CD14-positive monocyte (primary cell): ENCODE data around the gene ACP1. TPM values are rescaled to one million over a fixed set of nuclear protein-coding genes. Genes with fewer than 3 reads are reported as not detected.

Source experiments
- DNase-seq, 3 donors: peaks; one replicate each; pipeline ENCODE4 v3.0.0-alpha.2; 2011 to 2022
- H2AFZ ChIP-seq: 2 replicates; pipeline ENCODE4 v1.6.0; 2012; ENCODE audit warnings: mild to moderate bottlenecking, low read depth, low read length, inconsistent platforms; ENCODE audit not compliant: insufficient read depth, poor library complexity, severe bottlenecking
- H3K27ac ChIP-seq, 2 donors: 1 replicate in 1 of 2; 2 replicates in 1 of 2; pipeline ENCODE4 v1.5.1; 2012 to 2013; ENCODE audit warnings: low read length in 2 of 2, control low read depth in 1 of 2, inconsistent platforms in 1 of 2, low read depth in 1 of 2, mild to moderate bottlenecking in 1 of 2
- H3K27me3 ChIP-seq, 2 donors: one replicate each; pipeline versions ENCODE4 v1.6.0 to v1.6.1; 2011 to 2013; ENCODE audit warnings: low read length in 2 of 2; ENCODE audit not compliant: control insufficient read depth in 2 of 2, insufficient read depth in 2 of 2
- H3K36me3 ChIP-seq, 2 donors: replicated peaks in 1 of 2; 1 replicate in 1 of 2; 2 replicates in 1 of 2; pipeline versions ENCODE4 v1.5.1 to v1.6.1; 2012 to 2013; ENCODE audit warnings: low read length in 2 of 2, control low read depth in 1 of 2, inconsistent platforms in 1 of 2, mild to moderate bottlenecking in 1 of 2; ENCODE audit not compliant: insufficient read depth in 2 of 2, control insufficient read depth in 1 of 2
- H3K4me1 ChIP-seq, 2 donors: 1 replicate in 1 of 2; 2 replicates in 1 of 2; pipeline versions ENCODE4 v1.5.1 to v1.6.1; 2012 to 2013; ENCODE audit warnings: low read length in 2 of 2, control low read depth in 1 of 2, inconsistent platforms in 1 of 2, mild to moderate bottlenecking in 1 of 2, moderate library complexity in 1 of 2; ENCODE audit not compliant: insufficient read depth in 2 of 2, control insufficient read depth in 1 of 2
- H3K4me2 ChIP-seq: replicated peaks from 2 replicates; pipeline ENCODE3; 2012; ENCODE audit warnings: low read length, moderate library complexity, mild to moderate bottlenecking; ENCODE audit not compliant: poor library complexity, severe bottlenecking; ENCODE audit errors: extremely low read depth
- H3K4me3 ChIP-seq, 3 experiments: fragments of 200-600 bp in 1 of 3; sonication (generic) in 1 of 3; replicated peaks in 1 of 3; 1 replicate in 2 of 3; 2 replicates in 1 of 3; pipeline ENCODE4 v1.5.1; 2011 to 2013; ENCODE audit warnings: low read length in 3 of 3, mild to moderate bottlenecking in 3 of 3, control low read depth in 2 of 3, low read depth in 2 of 3, inconsistent platforms in 1 of 3, moderate library complexity in 1 of 3
- H3K79me2 ChIP-seq: 2 replicates; pipeline ENCODE4 v1.6.0; 2012; ENCODE audit warnings: mild to moderate bottlenecking, control low read depth, inconsistent platforms, low read length, moderate library complexity; ENCODE audit not compliant: insufficient read depth
- H3K9ac ChIP-seq: 2 replicates; pipeline ENCODE4 v1.6.0; 2017; ENCODE audit warnings: low read length, mild to moderate bottlenecking; ENCODE audit not compliant: insufficient read depth, poor library complexity, severe bottlenecking
- H3K9me3 ChIP-seq, 2 donors: replicated peaks in 1 of 2; 1 replicate in 1 of 2; 2 replicates in 1 of 2; pipeline versions ENCODE4 v1.5.1 to v1.6.1; 2012 to 2013; ENCODE audit warnings: low read length in 2 of 2, control low read depth in 1 of 2; ENCODE audit not compliant: control insufficient read depth in 1 of 2, insufficient read depth in 1 of 2
- H4K20me1 ChIP-seq: 2 replicates; pipeline ENCODE4 v1.6.0; 2012; ENCODE audit warnings: mild to moderate bottlenecking, low read length, control low read depth, moderate library complexity; ENCODE audit not compliant: insufficient read depth
- H3K27ac Mint-ChIP-seq, 7 donors: one replicate each; pipeline ENCODE4 v1.8.0; 2020; ENCODE audit warnings: mild to moderate bottlenecking in 7 of 7, mixed read lengths in 7 of 7, moderate library complexity in 6 of 7, inconsistent platforms in 2 of 7
- H3K27me3 Mint-ChIP-seq, 3 donors: one replicate each; pipeline ENCODE4 v1.8.0; 2021 to 2022; ENCODE audit warnings: low read depth in 3 of 3, mild to moderate bottlenecking in 3 of 3, mixed read lengths in 3 of 3, moderate library complexity in 3 of 3, inconsistent platforms in 1 of 3
- H3K36me3 Mint-ChIP-seq, 2 donors: one replicate each; pipeline ENCODE4 v1.8.0; 2020; ENCODE audit warnings: mixed read lengths in 2 of 2, inconsistent platforms in 1 of 2, mild to moderate bottlenecking in 1 of 2
- H3K4me1 Mint-ChIP-seq: one replicate; pipeline ENCODE4 v1.8.0; 2020; ENCODE audit warnings: mild to moderate bottlenecking, mixed read lengths
- H3K4me3 Mint-ChIP-seq, 2 donors: one replicate each; pipeline ENCODE4 v1.8.0; 2020; ENCODE audit warnings: mild to moderate bottlenecking in 2 of 2, mixed read lengths in 2 of 2, moderate library complexity in 1 of 2
- H3K9me3 Mint-ChIP-seq, 7 donors: one replicate each; pipeline ENCODE4 v1.8.0; 2020 to 2022; ENCODE audit warnings: mixed read lengths in 7 of 7, mild to moderate bottlenecking in 6 of 7, moderate library complexity in 6 of 7, inconsistent platforms in 2 of 7
- CTCF ChIP-seq: fragments of 200-600 bp; IDR thresholded peaks from one replicate; pipeline ENCODE4 v1.8.0; 2022; ENCODE audit warnings: antibody characterized with exemption, mild to moderate bottlenecking
- WGBS: methylation state at CpG from one replicate; pipeline ENCODE4 v1.1.5; 2013; ENCODE audit warnings: missing lambda C conversion rate; ENCODE audit not compliant: insufficient coverage; 5-methylcytosine and 5-hydroxymethylcytosine counted together
- intact Hi-C, 2 donors: fragments of 100-400 bp; cut with micrococcal nuclease; formaldehyde crosslinking; loops; one replicate each; pipeline versions ENCODE4 v1.15.0 to v1.15.1; 2023
- polyA plus RNA-seq, 3 donors: library from polyadenylated mRNA; depleted of rRNA in 1 of 3; unstranded in 2 of 3; stranded (reverse) in 1 of 3; fragments of 300-500 nt in 2 of 3; fragments of >200 nt in 1 of 3; fragmentation: Illumina TruSeq in 2 of 3; gene quantifications; 1 replicate in 2 of 3; 2 replicates in 1 of 3; pipeline ENCODE4 v1.2.3, GENCODE V29; 2012 to 2021

The ACP1 gene
- polyA plus RNA-seq, 3 donors, result 51.8 to 77.0 (median 73.2) TPM

DNA sequence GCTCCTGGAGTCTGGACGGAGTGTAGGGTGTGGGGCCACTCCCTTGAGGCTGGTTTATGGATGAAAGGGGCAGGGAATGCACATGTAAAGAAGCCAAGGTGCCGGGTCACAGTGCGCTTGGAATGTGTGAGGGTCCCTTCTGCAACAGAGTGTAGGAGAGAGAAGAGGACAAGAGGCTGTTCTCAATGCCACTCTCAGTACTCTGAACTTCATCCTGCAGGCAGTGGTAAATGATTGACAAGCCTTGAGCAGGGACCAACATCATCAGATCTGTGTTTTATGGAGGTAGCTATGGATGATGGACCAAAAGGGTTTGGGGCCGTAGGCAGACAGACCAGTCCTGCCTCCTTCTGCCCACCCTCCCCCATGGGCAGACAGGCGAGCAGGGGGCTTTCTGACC, 30.3 kb downstream of the ACP1 start:
- no peak overlapping the region for H3K27ac ChIP-seq
- peaks cover 1% of the 10 kb centered on the region for H3K4me1 Mint-ChIP-seq
- peaks cover 0 to 2% of the 10 kb centered on the region in 2 donors for H3K4me1 ChIP-seq
- peaks cover 0 to 9% (median 3%) of the 10 kb centered on the region in 7 donors for H3K9me3 Mint-ChIP-seq
- 88% methylated on average over 3 of the region's 5 CpGs for WGBS
- no peaks in the 10 kb centered on the region for H3K36me3 ChIP-seq
- no peaks in the 10 kb centered on the region for H3K36me3 Mint-ChIP-seq
- no peak overlapping the region for H2AFZ ChIP-seq
- no peak for DNase-seq
- no peak overlapping the region for H3K9ac ChIP-seq
- no peak overlapping the region for H3K27ac Mint-ChIP-seq
- no peaks in the 10 kb centered on the region for H4K20me1 ChIP-seq
- TF ChIP-seq CTCF, result no peak
- peaks cover 10 to 35% (median 15%) of the 10 kb centered on the region in 3 donors for H3K27me3 Mint-ChIP-seq
- no peaks in the 10 kb centered on the region for H3K79me2 ChIP-seq
- H3K4me2 ChIP-seq, result no peak overlapping the region
- intact Hi-C loops, result no loop called here
- H3K4me3 ChIP-seq, result no peak overlapping the region
- peaks cover 15 to 22% of the 10 kb centered on the region in 2 donors for H3K27me3 ChIP-seq
- peaks cover 0 to 2% of the 10 kb centered on the region in 2 donors for H3K9me3 ChIP-seq
- no peak overlapping the region for H3K4me3 Mint-ChIP-seq

- Histone ChIP-seq H3K4me1 (no peaks in the 10 kb centered on the region), H3K4me3 (no peak overlapping the region), H3K79me2 (no peaks in the 10 kb centered on the region), H3K9me3 (peaks cover 0 to 3% of the 10 kb centered on the region in 2 donors), H4K20me1 (no peaks in the 10 kb centered on the region), H3K27me3 (peaks cover 6 to 9% of the 10 kb centered on the region in 2 donors), H3K4me2 (no peak overlapping the region), H3K9ac (no peak overlapping the region), H2AFZ (no peak overlapping the region), H3K27ac (no peak overlapping the region), H3K36me3 (no peaks in the 10 kb centered on the region)
- Mint-ChIP-seq H3K36me3 (no peaks in the 10 kb centered on the region), H3K4me3 (no peak overlapping the region), H3K27me3 (peaks cover 1 to 27% (median 4%) of the 10 kb centered on the region in 3 donors), H3K27ac (no peak overlapping the region), H3K4me1 (no peaks in the 10 kb centered on the region), H3K9me3 (peaks cover 0 to 9% (median 5%) of the 10 kb centered on the region in 7 donors)
- DNase-seq, result no peak
- intact Hi-C loops, result no loop called here
- no peak for TF ChIP-seq CTCF
- 88% methylated on average over 2 of the region's 3 CpGs for WGBS
These were observed 31.6 kb downstream of the ACP1 start for GRCh38 chr2:296354-296753.
